OCI-LY7 (cell line): ENCODE measurements around the gene ITGB1.

Source experiments
- EZH2phosphoT487 ChIP-seq: fragments of 200-600 bp; sonication (generic); IDR thresholded peaks from 2 replicates; pipeline ENCODE4 v1.6.1; 2018; ENCODE audit warnings: low read depth, borderline replicate concordance, mild to moderate bottlenecking, mixed run types, antibody characterized with exemption, low read length, moderate library complexity, mixed read lengths
- TF ChIP-seq, protein P1 (sequence below): fragments of 200-600 bp; sonication (generic); conservative IDR thresholded peaks from 2 replicates; pipeline ENCODE4 v1.5.1; 2014; ENCODE audit warnings: mild to moderate bottlenecking, antibody characterized with exemption, low read length, moderate library complexity, mixed read lengths

DNA sequence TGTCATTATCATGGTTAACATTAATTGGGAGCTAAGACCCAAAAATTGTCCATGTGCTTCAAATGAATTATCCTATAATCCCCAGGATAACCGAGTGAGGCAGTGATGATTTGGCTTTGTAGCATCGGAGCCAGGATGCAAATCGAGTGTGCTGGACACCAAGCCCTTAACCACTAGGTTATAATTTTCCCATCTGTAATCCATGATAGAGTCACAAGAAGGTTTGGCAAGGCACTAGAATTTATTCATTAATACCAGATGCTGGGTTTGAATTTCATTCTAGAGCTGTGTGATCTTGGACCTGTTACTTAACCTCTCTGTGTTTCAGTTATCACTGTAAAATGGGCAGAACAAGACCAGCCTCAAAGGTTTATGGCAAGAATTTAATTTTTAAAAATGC lies 21.0 kb upstream of the ITGB1 start:
- TF ChIP-seq, protein P1, sequence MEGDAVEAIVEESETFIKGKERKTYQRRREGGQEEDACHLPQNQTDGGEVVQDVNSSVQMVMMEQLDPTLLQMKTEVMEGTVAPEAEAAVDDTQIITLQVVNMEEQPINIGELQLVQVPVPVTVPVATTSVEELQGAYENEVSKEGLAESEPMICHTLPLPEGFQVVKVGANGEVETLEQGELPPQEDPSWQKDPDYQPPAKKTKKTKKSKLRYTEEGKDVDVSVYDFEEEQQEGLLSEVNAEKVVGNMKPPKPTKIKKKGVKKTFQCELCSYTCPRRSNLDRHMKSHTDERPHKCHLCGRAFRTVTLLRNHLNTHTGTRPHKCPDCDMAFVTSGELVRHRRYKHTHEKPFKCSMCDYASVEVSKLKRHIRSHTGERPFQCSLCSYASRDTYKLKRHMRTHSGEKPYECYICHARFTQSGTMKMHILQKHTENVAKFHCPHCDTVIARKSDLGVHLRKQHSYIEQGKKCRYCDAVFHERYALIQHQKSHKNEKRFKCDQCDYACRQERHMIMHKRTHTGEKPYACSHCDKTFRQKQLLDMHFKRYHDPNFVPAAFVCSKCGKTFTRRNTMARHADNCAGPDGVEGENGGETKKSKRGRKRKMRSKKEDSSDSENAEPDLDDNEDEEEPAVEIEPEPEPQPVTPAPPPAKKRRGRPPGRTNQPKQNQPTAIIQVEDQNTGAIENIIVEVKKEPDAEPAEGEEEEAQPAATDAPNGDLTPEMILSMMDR = no peak
- no peak for TF ChIP-seq EZH2phosphoT487
